Measurements from ENCODE around the gene PPP4R2.

Gene PPP4R2, protein sequence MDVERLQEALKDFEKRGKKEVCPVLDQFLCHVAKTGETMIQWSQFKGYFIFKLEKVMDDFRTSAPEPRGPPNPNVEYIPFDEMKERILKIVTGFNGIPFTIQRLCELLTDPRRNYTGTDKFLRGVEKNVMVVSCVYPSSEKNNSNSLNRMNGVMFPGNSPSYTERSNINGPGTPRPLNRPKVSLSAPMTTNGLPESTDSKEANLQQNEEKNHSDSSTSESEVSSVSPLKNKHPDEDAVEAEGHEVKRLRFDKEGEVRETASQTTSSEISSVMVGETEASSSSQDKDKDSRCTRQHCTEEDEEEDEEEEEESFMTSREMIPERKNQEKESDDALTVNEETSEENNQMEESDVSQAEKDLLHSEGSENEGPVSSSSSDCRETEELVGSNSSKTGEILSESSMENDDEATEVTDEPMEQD

GRCh38 chr3:72996473-72997333 is at the start of gene PPP4R2:
TSS of gene PPP4R2 (plus strand) at chr3:72996811. CDS start at chr3:72997038, 227 bp downstream.
- DNase-seq (ENCODE audit: low spot score) = peak; percentile 97

DNA sequence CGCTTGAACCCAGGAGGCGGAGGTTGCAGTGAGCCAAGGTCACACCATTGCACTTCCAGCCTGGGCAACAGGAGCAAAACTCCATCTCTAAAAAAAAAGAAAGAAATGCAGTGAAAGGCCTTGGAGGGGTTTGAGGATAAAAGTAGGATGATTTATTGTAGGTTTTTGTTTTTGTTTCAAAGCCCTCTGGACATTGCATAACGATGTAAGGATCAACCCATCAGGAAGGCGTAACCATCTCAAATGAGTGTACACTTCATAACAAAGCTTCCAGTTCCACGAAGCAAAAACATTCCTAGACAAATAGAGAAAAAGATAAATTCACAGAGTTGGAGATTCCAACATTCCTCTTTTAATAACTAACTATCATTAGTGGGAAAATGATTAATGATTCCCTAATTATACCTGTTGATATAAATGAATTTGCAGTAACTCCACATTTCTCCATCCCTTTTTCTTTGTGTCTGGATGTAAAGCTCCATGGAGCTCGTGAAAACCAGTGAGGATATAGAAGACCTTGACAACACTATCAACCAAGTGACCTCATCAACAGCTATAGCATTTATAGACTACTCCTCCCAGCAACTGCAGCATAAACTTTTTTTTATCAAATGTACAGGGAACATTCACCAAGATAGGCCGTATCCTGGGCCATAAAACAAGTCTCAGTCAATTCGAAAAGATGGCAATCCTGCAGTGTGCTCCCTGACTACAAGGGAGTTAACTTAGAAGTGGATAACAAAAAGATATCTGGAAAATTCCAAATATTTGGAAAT is 48.7 kb upstream of the PPP4R2 start:
- DNase-seq (ENCODE audit: low spot score) = no peak

GRCh38 chr3:72949016-72949415 is 47.6 kb upstream of the PPP4R2 start:
- DNase-seq (ENCODE audit: low spot score) = no peak

DNA sequence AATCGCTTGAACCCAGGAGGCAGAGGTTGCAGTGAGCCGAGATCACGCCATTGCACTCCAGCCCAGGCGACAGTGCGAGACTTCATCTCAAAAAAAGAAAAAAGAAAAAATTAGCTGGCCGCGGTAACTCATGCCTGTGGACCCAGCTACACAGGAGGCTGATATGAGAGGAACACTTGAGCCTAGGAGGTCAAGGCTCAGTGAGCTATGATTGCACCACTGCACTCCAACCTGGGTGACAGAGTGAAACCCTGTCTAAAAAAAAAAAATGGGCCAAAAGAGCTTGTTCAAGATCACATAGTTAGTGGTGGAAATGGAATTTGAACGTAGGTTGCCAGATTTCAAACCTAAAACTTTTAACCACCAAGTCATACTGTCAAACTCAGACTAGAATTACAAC is 46.2 kb upstream of the PPP4R2 start:
- no peak for DNase-seq (ENCODE audit: low spot score)

GRCh38 chr3:72950801-72951200 is 45.8 kb upstream of the PPP4R2 start:
- no peak for DNase-seq (ENCODE audit: low spot score)

- DNase-seq (ENCODE audit: low spot score) = no peak
These were observed 45.3 kb upstream of the PPP4R2 start for GRCh38 chr3:72951259-72951722.

GRCh38 chr3:72953325-72953956 is 43.2 kb upstream of the PPP4R2 start:
- no peak for DNase-seq (ENCODE audit: low spot score)

- no peak for DNase-seq (ENCODE audit: low spot score)
These were observed 39.3 kb upstream of the PPP4R2 start for GRCh38 chr3:72957297-72957696.

DNA sequence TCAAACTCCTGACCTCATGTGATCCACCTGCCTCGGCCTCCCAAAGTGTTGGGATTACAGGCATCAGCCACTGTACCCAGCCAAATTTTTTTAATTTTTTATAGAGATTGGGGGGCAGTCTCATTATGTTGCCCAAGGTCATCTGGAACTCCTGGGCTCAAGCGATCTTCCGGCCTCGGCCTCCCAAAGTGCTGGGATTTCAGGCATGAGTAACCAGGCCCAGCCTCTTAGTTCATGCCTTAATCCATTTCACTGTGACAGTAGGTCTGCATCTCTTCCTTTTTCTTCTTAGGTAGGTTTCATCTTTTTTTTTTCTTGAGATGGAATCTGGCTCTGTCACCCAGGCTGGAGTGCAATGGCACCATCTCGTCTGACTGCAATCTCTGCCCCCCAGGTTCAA is 37.3 kb upstream of the PPP4R2 start:
- DNase-seq (ENCODE audit: low spot score) = no peak

- DNase-seq (ENCODE audit: low spot score) = peak; percentile 51
These were observed 35.6 kb upstream of the PPP4R2 start for GRCh38 chr3:72960812-72961518.

DNA sequence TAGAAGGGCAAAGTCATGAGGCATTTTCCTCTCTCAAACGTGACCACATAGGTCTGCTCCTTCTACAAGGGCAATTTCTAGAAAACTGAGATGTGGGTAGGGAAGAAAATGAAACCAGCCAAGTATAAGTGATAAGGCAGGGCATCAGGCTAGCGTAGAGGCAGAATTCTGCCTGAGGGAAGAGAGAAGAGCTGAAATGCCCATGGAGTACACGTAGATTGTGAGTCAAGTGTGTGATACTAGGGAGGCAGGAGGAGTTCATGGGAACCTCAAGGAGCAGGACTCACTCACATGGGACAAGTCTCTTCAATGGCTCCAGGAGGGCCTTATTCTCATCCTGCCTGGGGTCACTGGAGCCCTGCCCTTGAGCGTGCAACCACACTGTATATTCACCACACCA is 34.9 kb upstream of the PPP4R2 start:
- DNase-seq (ENCODE audit: low spot score) = no peak

- no peak for DNase-seq (ENCODE audit: low spot score)
These were observed 34.3 kb upstream of the PPP4R2 start for GRCh38 chr3:72962317-72962716.

- DNase-seq (ENCODE audit: low spot score) = no peak
These were observed 32.0 kb upstream of the PPP4R2 start for GRCh38 chr3:72964633-72965032.

DNA sequence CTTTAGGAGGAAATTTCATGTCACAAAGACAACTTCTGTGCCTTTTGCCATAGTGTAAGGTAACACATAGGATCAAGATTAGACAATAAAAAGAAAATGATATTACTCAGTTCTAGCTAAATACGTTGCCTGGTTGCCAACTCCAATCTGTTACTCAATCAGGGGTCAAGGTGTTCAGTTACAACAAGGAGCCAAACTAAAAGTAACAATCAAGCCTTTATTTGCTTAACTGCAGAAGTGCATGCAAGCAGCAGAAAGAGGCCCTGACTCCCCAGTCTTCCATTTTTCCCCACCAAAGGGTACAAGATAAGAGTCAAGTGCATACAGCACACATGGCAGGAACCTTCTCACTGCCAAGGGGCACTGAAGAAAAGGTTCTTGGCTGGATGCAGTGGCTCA is 28.3 kb upstream of the PPP4R2 start:
- no peak for DNase-seq (ENCODE audit: low spot score)

GRCh38 chr3:72969766-72970165 is 26.8 kb upstream of the PPP4R2 start:
- DNase-seq (ENCODE audit: low spot score) = no peak

GRCh38 chr3:72970942-72971341 is 25.7 kb upstream of the PPP4R2 start:
- no peak for DNase-seq (ENCODE audit: low spot score)

- no peak for DNase-seq (ENCODE audit: low spot score)
These were observed 23.9 kb upstream of the PPP4R2 start for GRCh38 chr3:72972706-72973030.

DNA sequence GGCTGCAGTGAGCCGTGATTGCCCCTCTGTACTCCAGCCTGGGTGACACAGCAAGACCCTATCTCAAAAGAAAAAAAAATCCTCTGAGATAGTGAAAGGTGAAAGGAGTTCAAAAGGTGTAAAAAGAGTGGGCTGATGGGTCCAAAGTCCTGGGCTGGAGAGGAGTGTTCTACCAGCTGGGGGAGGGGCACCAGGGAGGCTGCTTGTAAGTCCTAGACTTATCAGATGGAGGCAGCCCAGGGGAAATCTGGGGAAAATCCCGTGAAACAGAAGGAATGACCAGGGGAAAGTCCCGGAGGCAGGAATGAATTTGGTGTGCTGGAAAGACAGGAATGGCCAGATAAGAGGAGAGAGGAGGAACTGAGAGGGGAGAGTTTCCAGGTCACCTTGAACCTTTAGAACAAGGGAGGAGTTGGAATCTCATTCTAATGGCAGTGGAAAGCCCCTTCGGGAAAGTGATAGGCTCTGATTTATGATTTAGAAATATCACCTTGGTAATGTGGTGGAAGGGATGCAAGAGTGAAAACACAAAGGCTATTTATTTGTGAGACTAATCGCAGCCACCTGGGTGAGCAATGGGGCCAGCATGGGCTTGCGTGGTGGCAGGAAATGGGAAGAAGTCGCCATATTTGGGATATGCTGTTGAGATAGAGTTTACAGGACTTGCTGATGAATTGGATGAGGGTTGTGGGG is 23.4 kb upstream of the PPP4R2 start:
- DNase-seq (ENCODE audit: low spot score) = no peak

- DNase-seq (ENCODE audit: low spot score) = no peak
These were observed 22.8 kb upstream of the PPP4R2 start for GRCh38 chr3:72973786-72974185.

DNA sequence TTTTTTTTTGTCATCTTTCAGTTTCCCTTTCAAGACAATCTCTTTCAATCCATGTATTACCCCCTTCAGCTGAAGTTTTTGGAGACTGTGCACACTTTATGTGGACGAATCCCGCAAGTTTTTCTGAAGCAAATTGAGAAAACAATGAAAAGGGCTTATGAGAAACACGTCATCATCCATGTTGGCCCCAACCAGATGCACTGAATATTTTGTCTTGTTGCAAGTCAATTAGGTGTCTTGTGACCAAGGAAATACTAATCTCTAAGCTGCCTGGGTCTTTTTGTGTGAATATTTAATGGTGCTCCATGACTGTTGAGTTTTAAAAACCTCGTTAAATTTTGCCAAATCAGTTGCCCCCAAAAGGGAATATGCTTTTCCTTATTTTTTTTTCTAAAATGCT is 21.7 kb upstream of the PPP4R2 start:
- no peak for DNase-seq (ENCODE audit: low spot score)

DNA sequence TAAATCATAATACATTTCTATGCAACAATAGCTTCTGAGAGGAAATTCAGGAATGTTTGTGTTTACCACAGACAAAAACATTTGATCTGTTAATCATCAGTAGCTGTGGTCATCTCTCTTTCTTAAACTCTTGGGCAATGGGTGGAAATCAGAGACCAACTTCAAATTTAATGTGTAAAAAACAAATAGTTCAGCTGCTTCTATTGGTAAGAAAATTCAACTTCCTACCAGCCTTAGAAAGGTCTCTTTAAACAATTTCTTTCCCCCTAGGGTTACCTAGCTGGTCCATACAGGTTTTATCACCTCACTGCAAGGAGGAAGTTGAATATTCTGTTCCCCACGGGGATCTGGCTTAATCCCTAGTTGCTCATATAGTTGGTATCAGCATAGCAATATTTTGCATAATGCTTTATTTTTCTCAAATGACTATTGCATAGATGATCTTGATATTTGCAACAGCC is 20.3 kb upstream of the PPP4R2 start:
- peak; percentile 49 for DNase-seq (ENCODE audit: low spot score)

Measured in AG20443 (cell line).